Activated naive CD4-positive, alpha-beta T cell treated with anti-CD3 and anti-CD28 coated beads for 36 hours (primary cell): ENCODE results near the gene ARHGAP12. TPM values are rescaled to one million over a fixed set of nuclear protein-coding genes. Genes with fewer than 3 reads are reported as not detected.

ENCODE experiments used
- CTCF ChIA-PET: fragments of 350-600 bp; sonication (Branson Sonifier 250); formaldehyde crosslinking; loops from one replicate; lab custom pipeline; 2021; ENCODE audit warnings: antibody characterized with exemption; lab: Charles Lee
- DNase-seq: peaks from one replicate; pipeline ENCODE4 v3.0.0-alpha.2; 2020
- H3K27ac Mint-ChIP-seq: one replicate; pipeline ENCODE4 v1.8.0; 2021; ENCODE audit warnings: mild to moderate bottlenecking, mixed read lengths
- H3K27me3 Mint-ChIP-seq: one replicate; pipeline ENCODE4 v1.8.0; 2021; ENCODE audit warnings: low read depth, mixed read lengths
- H3K36me3 Mint-ChIP-seq: one replicate; pipeline ENCODE4 v1.8.0; 2021; ENCODE audit warnings: low read depth, mixed read lengths
- H3K4me1 Mint-ChIP-seq: one replicate; pipeline ENCODE4 v1.8.0; 2021; ENCODE audit warnings: low read depth, mixed read lengths
- H3K4me3 Mint-ChIP-seq: one replicate; pipeline ENCODE4 v1.8.0; 2021; ENCODE audit warnings: mild to moderate bottlenecking, moderate library complexity, mixed read lengths
- H3K9me3 Mint-ChIP-seq: one replicate; pipeline ENCODE4 v1.8.0; 2021; ENCODE audit warnings: mixed read lengths
- intact Hi-C: fragments of 100-400 bp; cut with micrococcal nuclease; formaldehyde crosslinking; loops from one replicate; pipeline ENCODE4 v1.15.1; 2023
- total RNA-seq, 2 experiments: library from RNA; stranded (reverse); gene quantifications; one replicate each; pipeline ENCODE4 v1.2.3, GENCODE V29; 2021

ARHGAP12 gene
- total RNA-seq, 2 experiments from 2014 or later: 2.3 to 2.6 TPM

- Mint-ChIP-seq H3K27ac (no peak overlapping the region), H3K4me1 (peaks cover 24% of the 10 kb centered on the region), H3K27me3 (no peaks in the 10 kb centered on the region), H3K9me3 (no peaks in the 10 kb centered on the region), H3K36me3 (no peaks in the 10 kb centered on the region), H3K4me3 (peak overlapping the region; percentile 88)
- intact Hi-C loops: no loop called here
- DNase-seq: peak; percentile 17
- CTCF ChIA-PET: interaction anchor here (0.6 to 1.5 kb wide), 6 partner anchors 16 to 281 kb away, joined by 3 to 6 read pairs (median 4); no protein-coding TSS in a partner anchor
These were observed 1.6 kb upstream of the ARHGAP12 start for GRCh38 chr10:31930023-31930751.

GRCh38 chr10:31929261-31930022 is 811 bp upstream of the ARHGAP12 start:
- peak overlapping the region; percentile 88 for H3K4me3 Mint-ChIP-seq
- H3K36me3 Mint-ChIP-seq: no peaks in the 10 kb centered on the region

GRCh38 chr10:31927884-31928548 is 615 bp downstream of the ARHGAP12 start:
- intact Hi-C loops: loop anchor here (1.0 to 10.0 kb wide), 12 partner anchors 53 to 1493 kb away; partner anchors contain the start of genes EPC1, KIF5B and MAP3K8
- no peaks in the 10 kb centered on the region for H3K27me3 Mint-ChIP-seq
- peak overlapping the region; percentile 88 for H3K4me3 Mint-ChIP-seq
- DNase-seq: peak; percentile 50
- CTCF ChIA-PET: interaction anchor here (0.8 to 1.5 kb wide), 4 partner anchors 12 to 450 kb away, joined by 3 to 5 read pairs (median 3); no protein-coding TSS in a partner anchor
- peaks cover 41% of the 10 kb centered on the region for H3K4me1 Mint-ChIP-seq
- peak overlapping the region; percentile 30 for H3K27ac Mint-ChIP-seq
- H3K9me3 Mint-ChIP-seq: no peaks in the 10 kb centered on the region
- H3K36me3 Mint-ChIP-seq: no peaks in the 10 kb centered on the region

More at GRCh38 chr10:31929261-31930022, 811 bp upstream of the ARHGAP12 start:
- Mint-ChIP-seq H3K27me3 (no peaks in the 10 kb centered on the region), H3K9me3 (no peaks in the 10 kb centered on the region), H3K4me1 (peaks cover 30% of the 10 kb centered on the region), H3K27ac (no peak overlapping the region)
- intact Hi-C loops: loop anchor here (2.0 to 10.0 kb wide), 10 partner anchors 67 to 1495 kb away; partner anchors contain the start of genes EPC1 and MAP3K8
- CTCF ChIA-PET: interaction anchor here (0.9 to 1.5 kb wide), 4 partner anchors 16 to 281 kb away, joined by 3 to 6 read pairs (median 3); no protein-coding TSS in a partner anchor
- DNase-seq: peak; percentile 23

- Mint-ChIP-seq H3K4me3 (peak overlapping the region; percentile 88), H3K4me1 (peaks cover 41% of the 10 kb centered on the region), H3K27ac (peak overlapping the region; percentile 30), H3K27me3 (no peaks in the 10 kb centered on the region), H3K36me3 (no peaks in the 10 kb centered on the region), H3K9me3 (no peaks in the 10 kb centered on the region)
- DNase-seq: peak; percentile 30
- CTCF ChIA-PET: interaction anchor here (0.8 to 1.5 kb wide), 4 partner anchors 12 to 451 kb away, joined by 3 to 5 read pairs (median 3); no protein-coding TSS in a partner anchor
- intact Hi-C loops: loop anchor here (1.0 to 10.0 kb wide), 9 partner anchors 52 to 1493 kb away; partner anchors contain the start of genes EPC1 and MAP3K8
These were observed 1.1 kb downstream of the ARHGAP12 start for GRCh38 chr10:31927565-31927883.

- Mint-ChIP-seq H3K4me3 (peak overlapping the region; percentile 88), H3K27me3 (no peaks in the 10 kb centered on the region), H3K27ac (peak overlapping the region; percentile 5), H3K36me3 (no peaks in the 10 kb centered on the region), H3K9me3 (no peaks in the 10 kb centered on the region), H3K4me1 (peaks cover 43% of the 10 kb centered on the region)
- DNase-seq: no peak
- CTCF ChIA-PET: interaction anchor here (0.8 to 1.5 kb wide), 4 partner anchors 11 to 451 kb away, joined by 3 to 5 read pairs (median 3); no protein-coding TSS in a partner anchor
- intact Hi-C loops: loop anchor here (1.0 to 10.0 kb wide), 9 partner anchors 52 to 1492 kb away; partner anchors contain the start of genes EPC1 and MAP3K8
These were observed 1.7 kb downstream of the ARHGAP12 start for GRCh38 chr10:31926765-31927564.

GRCh38 chr10:31926160-31926559 is 2.5 kb downstream of the ARHGAP12 start:
- H3K4me1 Mint-ChIP-seq: peaks cover 49% of the 10 kb centered on the region
- H3K27me3 Mint-ChIP-seq: no peaks in the 10 kb centered on the region
- intact Hi-C loops: loop anchor here (5.0 to 10.0 kb wide), 8 partner anchors 164 to 1491 kb away; partner anchors contain the start of genes EPC1 and MAP3K8
- H3K4me3 Mint-ChIP-seq: no peak overlapping the region
- no peak overlapping the region for H3K27ac Mint-ChIP-seq
- no peaks in the 10 kb centered on the region for H3K36me3 Mint-ChIP-seq
- DNase-seq: no peak
- no peaks in the 10 kb centered on the region for H3K9me3 Mint-ChIP-seq
- CTCF ChIA-PET: no interaction called here

- Mint-ChIP-seq H3K36me3 (no peaks in the 10 kb centered on the region), H3K27ac (no peak overlapping the region), H3K27me3 (no peaks in the 10 kb centered on the region), H3K4me1 (peaks cover 52% of the 10 kb centered on the region), H3K9me3 (no peaks in the 10 kb centered on the region), H3K4me3 (peak overlapping the region; percentile 6)
- intact Hi-C loops: loop anchor here (1.0 to 10.0 kb wide), 10 partner anchors 163 to 1490 kb away; partner anchors contain the start of genes EPC1 and MAP3K8
- no peak for DNase-seq
- CTCF ChIA-PET: no interaction called here
These were observed 3.8 kb downstream of the ARHGAP12 start for GRCh38 chr10:31924833-31925232.

- Mint-ChIP-seq H3K4me3 (no peak overlapping the region), H3K9me3 (no peaks in the 10 kb centered on the region), H3K27ac (no peak overlapping the region), H3K4me1 (peaks cover 62% of the 10 kb centered on the region), H3K27me3 (no peaks in the 10 kb centered on the region), H3K36me3 (no peaks in the 10 kb centered on the region)
- intact Hi-C loops: loop anchor here (5.0 to 10.0 kb wide), 4 partner anchors 421 to 1489 kb away; partner anchors contain the start of genes EPC1 and MAP3K8
- DNase-seq: no peak
- CTCF ChIA-PET: no interaction called here
These were observed 5.2 kb downstream of the ARHGAP12 start for GRCh38 chr10:31923389-31923788.

GRCh38 chr10:31921031-31921430 is 7.6 kb downstream of the ARHGAP12 start:
- peak; percentile 45 for DNase-seq

GRCh38 chr10:31920538-31920937 is 8.1 kb downstream of the ARHGAP12 start:
- no peak overlapping the region for H3K27ac Mint-ChIP-seq
- intact Hi-C loops: loop anchor here (5.0 to 10.0 kb wide), 4 partner anchors 424 to 1486 kb away; partner anchors contain the start of genes EPC1 and MAP3K8
- CTCF ChIA-PET: no interaction called here
- H3K27me3 Mint-ChIP-seq: no peaks in the 10 kb centered on the region
- DNase-seq: no peak
- no peak overlapping the region for H3K4me3 Mint-ChIP-seq
- H3K36me3 Mint-ChIP-seq: no peaks in the 10 kb centered on the region
- no peaks in the 10 kb centered on the region for H3K9me3 Mint-ChIP-seq
- peaks cover 54% of the 10 kb centered on the region for H3K4me1 Mint-ChIP-seq

More at GRCh38 chr10:31921031-31921430, 7.6 kb downstream of the ARHGAP12 start:
- Mint-ChIP-seq H3K36me3 (no peaks in the 10 kb centered on the region), H3K4me1 (peaks cover 54% of the 10 kb centered on the region), H3K9me3 (no peaks in the 10 kb centered on the region), H3K4me3 (peak overlapping the region; percentile 4), H3K27me3 (no peaks in the 10 kb centered on the region), H3K27ac (peak overlapping the region; percentile 77)
- intact Hi-C loops: loop anchor here (5.0 to 10.0 kb wide), 4 partner anchors 424 to 1486 kb away; partner anchors contain the start of genes EPC1 and MAP3K8
- CTCF ChIA-PET: interaction anchor here (1.0 kb wide), 1 partner anchor 59 kb away, joined by 3 read pairs; no protein-coding TSS in a partner anchor
